Sigmoid colon (tissue), 4 donors: ENCODE results near the gene ADAMTS6.

Experiments used
- CTCF ChIP-seq, 4 experiments: fragments of 450-650 bp in 3 of 4; fragments of 200-600 bp in 1 of 4; IDR thresholded peaks; one replicate each; pipeline ENCODE4 v1.5.1; 2016 to 2019; ENCODE audit warnings: antibody characterized with exemption in 4 of 4, mild to moderate bottlenecking in 3 of 4, moderate library complexity in 2 of 4
- EP300 ChIP-seq, 4 donors: sonication (generic); formaldehyde crosslinking; IDR thresholded peaks; one replicate each; pipeline ENCODE4 v1.6.1; 2017; ENCODE audit warnings: antibody characterized with exemption in 4 of 4

GRCh38 chr5:65390208-65390607 lies 91.5 kb downstream of the ADAMTS6 start:
- TF ChIP-seq EP300 (IDR thresholded peaks at IDR 0.05) = no peak
- TF ChIP-seq CTCF (IDR thresholded peaks at IDR 0.05) = no peak
